ENCODE measurements around the gene RHOF. TPM values are rescaled to one million over a fixed set of nuclear protein-coding genes. Genes with fewer than 3 reads are reported as not detected.

Gene RHOF
- total and polyA plus RNA-seq, 12 donors: 4.1 to 49.5 (median 21.8) TPM

GRCh38 chr12:121815263-121815662 lies 21.8 kb upstream of the RHOF start:
- peak in 1 of 7 donors; percentile 14 for DNase-seq
- Histone ChIP-seq H3K4me3 (no peak overlapping the region), H3K27me3 (no peaks in the 10 kb centered on the region), H3K36me3 (replicated peaks in 1 of 2) (peaks cover 0 to 68% of the 10 kb centered on the region in 2 donors), H3K27ac (no peak overlapping the region), H3K4me1 (replicated peaks in 1 of 2) (peaks cover 21 to 33% of the 10 kb centered on the region in 2 donors), H3K9me3 (replicated peaks in 1 of 3) (no peaks in the 10 kb centered on the region)
- intact Hi-C loops (cut with DNase I): loop anchor here in 1 of 2 donors (10.0 kb wide), 1 partner anchor 70 kb away; the partner anchor contains the start of gene PSMD9
- 89 to 92% (median 89%) methylated on average over 8 of the region's 8 CpGs for WGBS, 4 donors
- TF ChIP-seq POLR2A (IDR thresholded peaks at IDR 0.05): no peak
- no peak for TF ChIP-seq CTCF (IDR thresholded peaks at IDR 0.05)

- WGBS, 4 donors: 90 to 93% (median 91%) methylated on average over 16 to 31 of the region's 31 CpGs
- Histone ChIP-seq H3K4me1 (replicated peaks in 1 of 2) (peaks cover 21 to 36% of the 10 kb centered on the region in 2 donors), H3K27ac (no peak overlapping the region), H3K4me3 (no peak overlapping the region), H3K9me3 (replicated peaks in 1 of 3) (no peaks in the 10 kb centered on the region), H3K27me3 (no peaks in the 10 kb centered on the region), H3K36me3 (replicated peaks in 1 of 2) (peaks cover 0 to 68% of the 10 kb centered on the region in 2 donors)
- TF ChIP-seq CTCF (IDR thresholded peaks at IDR 0.05): no peak
- no peak for TF ChIP-seq POLR2A (IDR thresholded peaks at IDR 0.05)
- intact Hi-C loops (cut with DNase I): loop anchor here (5.0 to 10.0 kb wide), 2 partner anchors 70 to 73 kb away; partner anchors contain the start of gene PSMD9 (in 2 of the 2)
- DNase-seq: peak in 2 of 7 donors; percentile 14 to 54
Measured at GRCh38 chr12:121814429-121815119, 21.1 kb upstream of the RHOF start.

- no peak for TF ChIP-seq POLR2A (IDR thresholded peaks at IDR 0.05)
- TF ChIP-seq CTCF (IDR thresholded peaks at IDR 0.05): no peak
- Histone ChIP-seq H3K9me3 (replicated peaks in 1 of 3) (no peaks in the 10 kb centered on the region), H3K4me3 (no peak overlapping the region), H3K36me3 (replicated peaks in 1 of 2) (peaks cover 0 to 68% of the 10 kb centered on the region in 2 donors), H3K27me3 (no peaks in the 10 kb centered on the region), H3K27ac (no peak overlapping the region), H3K4me1 (replicated peaks in 1 of 2) (peaks cover 21 to 36% of the 10 kb centered on the region in 2 donors)
- intact Hi-C loops (cut with DNase I): loop anchor here (5.0 to 10.0 kb wide), 2 partner anchors 71 to 73 kb away; partner anchors contain the start of gene PSMD9 (in 2 of the 2)
- WGBS, 4 donors: 87 to 93% (median 92%) methylated on average over 2 to 14 of the region's 14 CpGs
- DNase-seq: no peak
Measured at GRCh38 chr12:121813951-121814350, 20.5 kb upstream of the RHOF start.

Measured in adrenal gland (tissue), 12 donors.